GM21528 (cell line): Measurements from ENCODE around the gene GALNS.
"Not testable (repeated sequence)": the region's sequence is repeated elsewhere in the genome, so short reads cannot be mapped to it uniquely, and the experiment has no call there.

Experiments used
- ATAC-seq: cut with Tn5 transposase; IDR thresholded peaks from one replicate; pipeline ENCODE4 v1.9.1; 2021; ENCODE audit warnings: mild to moderate bottlenecking, moderate library complexity; ENCODE audit not compliant: unreplicated experiment, low FRiP score

Gene GALNS, protein sequence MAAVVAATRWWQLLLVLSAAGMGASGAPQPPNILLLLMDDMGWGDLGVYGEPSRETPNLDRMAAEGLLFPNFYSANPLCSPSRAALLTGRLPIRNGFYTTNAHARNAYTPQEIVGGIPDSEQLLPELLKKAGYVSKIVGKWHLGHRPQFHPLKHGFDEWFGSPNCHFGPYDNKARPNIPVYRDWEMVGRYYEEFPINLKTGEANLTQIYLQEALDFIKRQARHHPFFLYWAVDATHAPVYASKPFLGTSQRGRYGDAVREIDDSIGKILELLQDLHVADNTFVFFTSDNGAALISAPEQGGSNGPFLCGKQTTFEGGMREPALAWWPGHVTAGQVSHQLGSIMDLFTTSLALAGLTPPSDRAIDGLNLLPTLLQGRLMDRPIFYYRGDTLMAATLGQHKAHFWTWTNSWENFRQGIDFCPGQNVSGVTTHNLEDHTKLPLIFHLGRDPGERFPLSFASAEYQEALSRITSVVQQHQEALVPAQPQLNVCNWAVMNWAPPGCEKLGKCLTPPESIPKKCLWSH

DNA sequence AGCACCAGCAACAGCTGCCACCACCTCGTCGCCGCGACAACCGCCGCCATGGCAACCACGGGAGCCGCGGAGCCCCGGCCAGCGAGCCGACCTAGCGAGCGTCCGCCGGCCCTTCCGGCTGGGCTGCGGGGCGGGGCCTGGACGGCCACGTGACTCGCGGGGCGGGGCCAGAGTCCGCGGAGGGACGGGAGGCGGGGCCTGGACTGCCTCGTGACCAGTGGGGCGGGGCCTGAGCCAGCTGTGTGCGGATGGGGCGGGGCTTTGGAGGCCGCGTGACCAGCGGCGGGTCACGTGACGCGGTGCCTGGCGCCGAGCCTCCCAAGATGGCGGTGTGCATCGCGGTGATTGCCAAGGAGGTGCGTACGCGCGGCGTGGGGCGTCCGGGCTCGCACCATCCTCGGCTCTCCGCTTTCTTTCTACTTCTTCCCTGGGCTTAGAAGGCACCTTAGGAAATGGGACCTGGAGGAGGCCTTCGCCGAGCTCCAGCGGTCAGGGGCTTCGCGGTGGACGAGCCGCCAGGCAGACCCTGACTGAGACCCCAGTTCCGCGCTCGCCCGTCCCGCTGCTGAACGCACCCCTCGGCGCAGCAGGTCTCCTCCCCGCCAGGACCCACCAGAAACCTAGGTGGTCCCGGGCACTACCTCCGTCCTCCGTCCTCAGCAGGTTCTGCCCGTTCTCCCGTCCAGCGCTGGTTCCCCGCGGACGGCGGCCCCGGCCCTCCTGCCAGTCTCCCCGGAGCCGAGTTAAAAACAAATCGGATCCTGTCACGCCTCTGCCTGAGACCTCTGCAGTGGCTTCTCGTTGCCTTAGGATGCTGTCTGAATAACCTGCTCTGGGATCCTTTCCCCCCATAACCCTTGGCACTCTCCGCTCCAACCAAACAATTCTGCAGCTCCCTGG, at the start of gene GALNS, which contains the start of gene TRAPPC2L:
GALNS (minus strand) TSS at position 120 of the 900 bp plus-strand sequence; CDS start at position 50, 70 bp downstream.
TRAPPC2L (plus strand) TSS at position 300 of the 900 bp plus-strand sequence; CDS start at position 324, 24 bp downstream.
- peak; percentile 68 for ATAC-seq

DNA sequence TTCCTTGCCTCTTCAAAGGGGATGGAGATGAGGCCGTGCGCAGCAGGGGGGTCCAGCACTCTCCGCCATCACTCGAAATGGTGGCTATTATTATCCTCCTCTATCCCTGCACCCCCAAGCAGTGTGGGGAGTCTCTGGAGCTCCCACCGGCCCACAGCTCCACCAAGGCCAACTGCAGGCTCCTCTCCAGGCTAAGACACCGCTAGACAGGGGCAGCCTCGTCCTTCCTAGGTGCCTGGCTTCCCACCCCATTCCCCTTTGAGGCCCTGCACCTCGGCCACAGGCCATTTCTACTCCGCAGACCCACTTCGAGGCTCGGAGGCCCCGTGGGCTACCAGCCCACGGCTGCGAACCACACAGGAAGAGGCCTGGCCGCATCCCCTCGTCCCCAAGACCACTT, 49.3 kb upstream of the GALNS start:
- no peak for ATAC-seq

DNA sequence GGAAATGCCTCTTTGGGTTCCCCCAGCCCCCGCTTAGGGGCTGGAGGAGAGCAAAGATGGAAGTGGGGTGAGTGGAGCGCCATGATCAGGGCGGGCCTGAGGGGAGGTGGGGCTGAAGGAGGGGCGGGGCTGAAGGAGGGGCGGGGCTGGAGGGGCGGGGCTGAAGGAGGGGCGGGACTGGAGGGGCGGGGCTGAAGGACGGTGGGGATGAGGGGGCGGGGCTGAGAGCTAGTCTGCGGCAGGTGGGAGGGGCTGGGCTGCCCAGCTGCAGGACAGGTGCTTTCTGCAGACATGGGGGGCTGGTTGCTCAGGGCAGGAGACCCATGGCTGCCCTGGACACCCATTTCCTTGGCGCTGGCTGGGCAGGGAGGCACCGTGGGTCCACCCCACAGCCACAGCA, 48.8 kb upstream of the GALNS start:
- ATAC-seq: no peak

DNA sequence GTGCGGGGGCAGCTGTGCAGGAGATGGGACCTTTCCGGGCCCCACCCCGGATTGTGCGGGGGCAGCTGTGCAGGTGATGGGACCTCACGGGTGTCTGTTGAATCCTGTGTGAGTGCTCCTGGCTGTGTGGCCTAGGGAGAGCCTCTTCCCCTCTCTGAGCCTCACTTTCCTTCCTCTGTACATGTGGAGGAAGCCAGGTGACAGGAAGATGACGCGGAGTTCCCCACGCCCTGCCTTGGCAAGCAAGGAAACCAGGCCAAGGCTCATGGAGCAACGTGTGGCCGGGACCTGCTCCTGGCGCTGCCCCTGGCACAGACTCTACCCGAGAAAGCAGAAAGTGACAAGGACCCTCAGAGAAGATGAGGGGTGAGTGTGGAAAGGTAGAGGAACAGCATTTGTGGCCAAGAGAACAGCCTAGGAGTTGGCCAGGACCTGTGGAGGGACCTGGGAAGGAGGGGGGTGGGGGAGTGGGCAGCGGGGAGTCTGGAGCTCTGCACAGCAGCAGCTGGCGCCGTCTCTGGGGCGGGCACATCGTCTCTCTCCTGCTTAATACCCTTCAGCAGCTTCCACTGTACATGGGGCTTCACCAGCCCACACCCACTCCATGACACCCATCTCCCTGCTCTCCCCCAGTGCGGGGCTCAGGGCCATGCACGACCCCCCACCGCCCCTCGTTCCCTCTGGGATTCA, 48.1 kb upstream of the GALNS start:
- ATAC-seq: no peak

DNA sequence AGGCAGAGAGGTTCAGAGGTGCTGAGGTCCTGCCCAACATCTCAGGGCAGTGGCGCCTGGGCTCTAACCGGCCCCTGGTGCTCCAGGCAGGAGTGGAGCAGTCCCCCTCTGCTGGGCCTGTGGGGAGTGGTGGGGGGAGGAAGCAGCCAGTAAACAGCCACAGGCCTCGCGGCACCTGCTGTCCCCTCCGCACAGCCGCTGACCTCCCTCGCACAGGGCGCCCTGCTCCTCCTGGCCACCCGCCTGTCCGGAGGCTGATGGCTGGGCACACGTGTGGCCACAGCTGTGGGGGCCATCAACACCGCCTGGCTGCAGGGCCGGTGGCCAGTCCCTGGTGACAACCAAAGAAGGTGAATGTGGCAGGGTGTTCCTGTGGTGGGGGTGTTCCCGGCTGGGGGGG, 46.5 kb upstream of the GALNS start:
- ATAC-seq: no peak

DNA sequence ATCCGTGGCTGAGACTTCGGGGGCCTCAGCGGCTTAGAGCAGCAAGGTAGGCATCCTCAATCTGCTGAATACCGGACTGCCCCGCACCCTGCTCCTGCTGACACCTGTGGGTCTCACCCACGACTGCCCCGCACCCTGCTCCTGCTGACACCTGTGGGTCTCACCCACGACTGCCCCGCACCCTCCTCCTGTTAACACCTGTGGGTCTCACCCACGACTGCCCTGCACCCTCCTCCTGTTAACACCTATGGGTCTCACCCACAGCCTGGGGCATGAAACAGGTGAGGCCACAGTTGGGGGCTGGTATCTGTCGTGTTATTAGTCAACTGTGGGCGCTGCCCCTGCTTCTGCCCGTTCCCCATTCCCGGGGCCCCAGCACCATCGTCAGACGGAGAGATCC, 46.0 kb upstream of the GALNS start:
- no peak for ATAC-seq

DNA sequence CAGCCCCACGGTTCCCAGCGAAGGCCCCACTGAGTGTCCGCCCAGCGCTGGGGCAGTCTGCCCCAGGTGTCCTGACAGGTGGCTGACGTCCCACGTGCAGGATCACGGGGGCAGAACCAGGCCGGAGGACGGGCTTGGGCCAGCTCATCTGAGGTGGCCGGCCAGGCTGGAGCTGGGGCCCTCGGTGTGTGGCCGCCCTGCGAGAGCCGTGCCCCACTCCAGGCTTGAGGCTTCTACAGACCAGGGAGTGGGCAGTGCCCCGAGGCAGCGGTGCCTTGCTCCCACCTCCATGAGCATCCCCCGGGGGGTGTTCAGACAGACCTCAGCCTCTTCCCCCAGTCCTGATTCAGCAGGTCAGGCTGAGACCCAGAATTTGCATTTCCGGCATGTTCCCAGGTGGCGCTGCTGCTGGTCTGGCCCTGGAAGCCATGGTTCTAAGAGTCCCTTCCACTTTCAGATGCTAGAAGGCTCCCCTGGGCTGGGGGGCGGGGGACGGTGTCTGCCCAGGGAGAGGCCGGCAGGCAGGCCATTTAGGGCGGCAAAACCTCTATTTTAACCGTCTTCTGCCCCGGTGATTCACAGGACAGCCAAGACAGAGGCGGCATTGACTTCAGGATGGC, 45.1 kb upstream of the GALNS start:
- no peak for ATAC-seq

DNA sequence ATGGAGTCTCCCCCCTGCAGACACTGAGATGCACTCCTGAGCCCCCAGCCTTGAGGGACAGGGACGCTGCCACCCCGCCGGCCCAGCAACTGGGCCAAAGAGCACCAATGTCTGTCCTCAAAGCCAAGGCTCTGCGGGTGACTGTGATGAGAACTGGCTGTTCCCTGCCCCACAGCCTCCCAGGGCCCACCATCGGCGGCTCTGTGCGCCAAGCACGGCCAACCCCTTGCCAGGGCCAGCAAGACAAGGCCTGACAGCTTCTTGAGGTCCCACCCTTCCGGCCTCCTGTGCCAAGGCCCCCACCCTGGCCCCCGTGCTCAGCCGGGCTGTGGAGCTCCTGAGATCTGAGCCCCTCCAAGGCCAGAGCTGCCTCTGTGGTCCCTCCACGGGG, 43.9 kb upstream of the GALNS start:
- no peak for ATAC-seq

DNA sequence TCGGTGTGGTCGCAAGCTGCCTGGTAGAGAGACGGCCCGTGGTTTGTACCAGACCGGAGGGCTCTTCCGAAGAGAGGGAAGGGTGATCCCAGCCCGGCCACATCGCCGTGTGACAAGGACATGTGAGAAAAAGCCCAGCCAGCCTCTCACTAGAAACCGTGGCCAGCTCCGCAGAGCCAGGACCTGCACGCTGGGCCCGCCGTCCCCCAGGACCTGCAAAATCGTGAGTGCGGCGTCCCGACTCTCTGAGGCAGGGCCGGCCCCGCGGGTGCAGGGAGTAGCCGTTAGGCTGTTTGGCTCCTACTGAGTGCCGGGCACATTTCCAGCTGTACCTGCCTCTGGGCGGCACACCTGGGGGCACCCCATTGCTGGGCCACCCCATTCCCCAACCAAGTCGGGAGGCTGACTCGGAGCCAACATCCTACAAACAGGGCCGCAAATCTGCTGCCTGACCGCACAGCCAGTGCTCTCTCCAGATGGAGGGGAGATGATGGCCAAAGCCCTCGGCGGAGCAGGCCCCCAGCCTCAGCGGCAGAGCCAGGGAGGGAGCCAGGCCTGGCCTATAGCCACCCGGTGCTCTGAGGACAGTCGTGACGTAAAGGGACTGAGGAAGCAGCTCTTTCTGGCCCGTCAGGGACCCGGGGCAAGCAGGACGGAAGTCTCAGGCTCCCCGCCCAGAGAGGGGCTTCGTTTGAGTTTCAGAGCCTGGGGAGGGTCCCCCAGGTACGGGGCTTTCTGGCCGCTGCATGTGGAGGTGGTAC, 43.3 kb upstream of the GALNS start:
- ATAC-seq: no peak

DNA sequence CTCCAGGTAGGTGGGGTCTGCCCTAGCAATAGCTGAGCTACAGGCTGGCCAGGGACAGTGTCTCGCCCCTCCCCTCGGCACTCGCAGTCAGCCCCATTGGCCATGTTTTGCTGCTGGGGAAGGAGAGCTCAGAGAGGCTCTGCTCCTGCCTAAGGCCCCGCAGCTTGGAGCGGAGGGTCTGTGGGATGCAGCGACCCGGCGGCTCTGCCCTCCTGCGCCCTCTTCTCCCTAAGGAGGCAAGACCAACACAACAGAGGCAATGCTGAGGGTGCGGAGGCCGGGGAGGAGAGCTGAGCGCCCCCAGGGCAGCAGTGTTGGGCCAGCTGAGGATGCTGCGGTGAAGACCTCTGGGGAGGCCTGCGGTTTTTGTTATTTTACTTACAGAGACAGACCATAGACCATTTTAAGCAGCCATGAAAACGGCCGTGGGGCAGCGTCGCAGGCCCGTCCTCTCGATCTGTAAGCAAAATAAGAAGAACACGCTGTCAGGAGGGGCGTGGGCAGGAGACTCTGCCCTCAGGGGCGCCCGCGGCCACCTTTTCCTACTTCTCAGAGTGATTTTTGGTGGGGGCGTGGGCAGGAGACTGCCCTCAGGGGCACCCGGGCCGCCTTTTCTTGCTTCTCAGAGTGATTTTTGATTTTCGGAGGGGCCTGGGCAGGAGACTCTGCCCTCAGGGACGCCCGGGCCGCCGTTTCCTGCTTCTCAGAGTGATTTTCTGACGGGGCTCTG, 41.1 kb upstream of the GALNS start:
- ATAC-seq: no peak

DNA sequence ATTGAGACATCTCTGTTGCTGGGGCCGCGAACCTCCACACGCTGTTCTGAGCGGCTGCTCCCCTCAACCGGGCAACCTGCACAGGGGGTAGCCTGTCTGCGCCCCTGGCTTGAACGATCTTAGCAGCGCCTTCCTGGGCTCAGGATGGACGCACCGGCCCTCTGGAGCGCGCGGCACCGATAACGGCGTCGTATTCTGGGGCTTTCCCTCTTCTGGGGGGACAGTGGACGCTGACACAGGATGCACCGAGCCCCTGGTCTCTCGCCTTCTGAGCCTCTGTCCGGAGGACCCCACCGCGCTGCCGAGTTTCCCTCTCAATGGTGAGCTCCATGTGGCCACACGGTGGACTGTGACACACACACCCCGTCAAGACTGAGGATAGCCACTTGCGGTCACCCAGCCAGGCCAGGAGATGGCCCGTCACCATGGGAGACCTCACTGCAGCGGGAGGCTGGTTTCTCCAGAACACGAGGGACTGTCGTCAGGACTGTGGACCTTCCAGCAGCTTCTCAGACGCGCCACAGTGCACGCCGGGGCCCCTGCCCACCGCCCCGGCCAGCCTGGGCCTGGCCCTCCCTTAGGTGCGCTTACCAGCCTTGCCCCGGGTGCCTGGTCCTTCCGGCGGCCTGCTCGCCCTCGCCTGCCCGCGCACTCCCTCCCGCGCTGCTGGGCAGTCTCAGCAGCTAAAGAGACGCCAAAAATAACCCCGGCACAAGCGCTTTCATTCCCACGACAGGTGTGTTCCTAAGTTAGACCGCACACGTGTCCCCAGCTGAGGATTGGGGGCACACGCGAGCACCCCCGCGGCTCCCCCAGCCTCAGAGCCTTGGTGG, 39.7 kb upstream of the GALNS start:
- no peak for ATAC-seq

DNA sequence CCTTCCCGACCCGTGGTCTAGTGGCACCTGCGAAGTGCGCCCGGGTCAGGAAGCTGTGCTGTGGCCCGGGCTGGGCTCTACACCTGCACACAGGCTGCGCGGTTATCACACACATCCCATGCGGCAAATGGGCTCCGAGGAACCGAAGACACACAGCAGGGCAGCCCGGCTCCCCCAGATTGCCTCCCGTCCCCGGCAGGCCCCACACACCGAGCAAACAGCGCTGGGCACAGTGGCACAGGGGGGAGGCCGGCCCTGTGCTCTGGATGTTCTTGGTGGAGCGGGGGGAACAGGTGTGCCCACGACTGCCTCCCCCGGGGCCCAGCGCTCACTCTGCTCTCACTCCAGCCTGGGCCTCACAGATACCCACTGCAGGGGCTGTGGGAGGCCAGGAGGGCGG, 38.6 kb upstream of the GALNS start:
- ATAC-seq: no peak

DNA sequence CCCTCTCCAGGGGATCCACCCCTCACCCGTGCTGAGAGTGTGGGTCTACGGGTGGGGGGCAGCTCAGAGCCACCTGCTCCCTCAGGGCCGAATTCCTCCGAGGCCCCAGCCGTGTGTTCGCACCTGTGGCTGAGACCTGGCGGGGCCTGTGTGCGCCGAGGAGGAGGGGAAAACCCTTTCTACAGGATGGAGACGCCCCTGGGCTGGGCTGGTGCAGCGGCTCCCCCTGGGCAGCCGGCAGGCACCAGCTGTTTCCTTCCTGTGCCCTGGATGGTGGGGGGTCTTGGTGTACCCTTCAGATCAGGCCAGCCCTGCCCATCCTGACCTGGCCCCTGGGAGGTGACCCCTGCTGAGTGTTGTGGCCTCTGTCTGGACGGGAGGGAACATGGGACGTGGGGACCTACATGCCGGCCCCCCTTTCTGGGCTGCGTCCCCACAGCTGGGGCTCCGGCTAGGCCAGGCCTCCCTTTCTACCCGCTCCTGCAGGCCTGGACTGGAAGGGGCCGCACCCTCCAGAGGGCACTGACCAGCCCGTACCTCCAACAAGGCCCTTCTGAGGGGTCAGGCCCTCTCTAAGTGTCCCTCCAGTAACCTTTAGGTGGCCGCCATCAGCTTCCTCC, 38.0 kb upstream of the GALNS start:
- ATAC-seq: no peak

DNA sequence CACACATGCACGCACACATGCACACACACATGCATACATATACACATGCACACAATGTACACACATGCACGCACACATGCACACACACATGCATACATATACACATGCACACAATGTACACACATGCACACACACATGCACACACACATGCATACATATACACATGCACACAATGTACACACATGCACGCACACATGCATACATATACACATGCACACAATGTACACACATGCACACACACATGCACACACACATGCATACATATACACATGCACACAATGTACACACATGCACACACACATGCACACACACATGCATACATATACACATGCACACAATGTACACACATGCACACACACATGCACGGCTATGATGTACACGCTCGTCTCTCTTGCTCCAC, 37.5 kb upstream of the GALNS start:
- ATAC-seq: not testable (repeated sequence)

DNA sequence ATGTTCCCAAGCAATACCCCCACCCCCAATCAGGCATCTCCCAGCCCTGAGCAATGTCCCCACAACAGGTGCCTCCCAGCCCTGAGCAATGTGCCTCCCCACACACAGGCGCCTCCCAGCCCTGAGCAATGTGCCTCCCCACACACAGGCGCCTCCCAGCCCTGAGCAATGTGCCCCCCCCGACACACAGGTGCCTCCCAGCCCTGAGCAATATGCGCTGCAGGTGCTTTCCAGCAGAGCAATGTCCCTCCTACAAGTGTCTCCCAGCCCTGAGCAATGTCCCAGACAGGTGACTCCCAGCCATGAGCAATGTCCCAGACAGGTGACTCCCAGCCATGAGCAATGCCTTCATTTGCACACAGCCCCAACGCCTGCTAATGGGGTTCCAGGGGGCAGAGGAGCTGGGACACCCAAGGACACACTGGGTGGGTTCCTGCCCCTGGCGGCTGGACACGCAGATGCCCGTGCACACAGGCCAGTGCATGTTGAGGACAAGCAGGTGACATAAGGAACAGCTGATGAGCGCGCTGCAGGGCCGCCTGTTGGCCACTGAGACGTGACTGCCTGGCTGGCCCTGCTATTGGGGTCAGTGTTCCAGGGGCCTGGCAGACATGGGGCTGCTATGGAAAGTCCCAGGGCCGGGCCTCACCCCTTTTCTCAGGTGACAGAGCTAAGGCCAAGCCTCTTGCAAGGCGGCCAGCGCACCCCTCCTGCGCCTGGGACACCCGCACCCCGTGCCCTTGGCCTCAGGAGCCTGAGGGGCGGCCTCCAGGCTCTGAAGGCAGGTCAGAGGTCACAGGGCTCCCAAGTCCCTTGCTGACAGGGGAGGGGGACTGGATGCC, 36.6 kb upstream of the GALNS start:
- no peak for ATAC-seq

DNA sequence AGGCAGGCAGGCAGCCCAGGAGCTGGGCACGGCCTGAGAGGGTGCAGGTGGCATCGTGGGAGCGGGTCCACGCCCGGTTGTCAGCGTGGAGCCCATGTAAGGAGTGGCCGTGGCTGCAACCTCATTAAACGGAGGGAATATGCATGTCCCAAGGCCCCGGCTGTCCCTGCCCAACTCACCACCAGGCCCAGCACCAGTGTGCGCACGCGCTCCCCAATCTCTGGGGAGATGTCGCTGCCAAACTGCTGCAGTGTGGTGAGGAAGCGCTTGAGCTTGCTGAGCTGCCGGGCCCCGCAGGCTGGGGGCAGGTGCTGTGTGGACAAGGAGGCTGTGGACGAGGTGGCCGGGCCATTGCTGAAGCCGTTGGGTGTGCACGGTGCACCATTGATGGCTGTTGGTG, 35.3 kb upstream of the GALNS start:
- no peak for ATAC-seq

DNA sequence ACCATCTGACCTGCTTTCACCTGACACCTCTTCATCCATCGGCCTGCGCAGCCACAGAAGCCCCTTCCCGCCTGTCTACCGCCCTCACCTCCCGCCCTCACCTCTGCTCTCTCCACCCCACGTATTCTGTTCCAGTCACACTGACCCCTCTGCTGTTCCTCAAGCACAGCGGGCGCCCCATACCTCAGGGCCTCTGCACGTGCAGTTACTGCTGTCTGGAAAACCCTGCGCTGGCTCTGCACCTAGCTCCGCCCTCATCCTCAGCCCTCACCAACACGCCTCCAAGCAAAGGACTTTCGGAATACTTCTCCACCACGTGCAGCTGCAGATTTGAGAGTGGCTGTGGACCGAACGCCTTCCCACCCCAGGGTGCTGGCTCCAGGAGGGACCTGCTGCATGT, 34.3 kb upstream of the GALNS start:
- ATAC-seq: no peak
